NCI-H1694 treated with DMSO at 0.1 percent for 48 hours (cell line): ENCODE data around the gene NINJ2.

Source experiments
- DNase-seq: peaks from one replicate; lab custom pipeline; 2025; lab: John Stamatoyannopoulos, UW

NINJ2 gene

GRCh38 chr12:613996-614395 is 49.2 kb downstream of the NINJ2 start:
- no peak for DNase-seq

GRCh38 chr12:612886-613285 is 50.4 kb downstream of the NINJ2 start:
- DNase-seq, result no peak

- DNase-seq, result no peak
Observed at GRCh38 chr12:612293-612692, 51.0 kb downstream of the NINJ2 start.

- no peak for DNase-seq
Observed at GRCh38 chr12:611721-612120, 51.5 kb downstream of the NINJ2 start.

- DNase-seq, result no peak
Observed at GRCh38 chr12:608921-609320, 54.3 kb downstream of the NINJ2 start.

GRCh38 chr12:608413-608812 is 54.8 kb downstream of the NINJ2 start:
- DNase-seq, result no peak

GRCh38 chr12:607541-608001 is 55.7 kb downstream of the NINJ2 start:
- no peak for DNase-seq

GRCh38 chr12:604956-605355 is 58.3 kb downstream of the NINJ2 start:
- DNase-seq, result no peak

GRCh38 chr12:602700-603068 is 60.6 kb downstream of the NINJ2 start:
- DNase-seq, result no peak

GRCh38 chr12:601976-602699 is 61.1 kb downstream of the NINJ2 start:
- no peak for DNase-seq

GRCh38 chr12:599756-600155 is 63.5 kb downstream of the NINJ2 start:
- DNase-seq, result no peak

- no peak for DNase-seq
Observed at GRCh38 chr12:597926-598568, 65.2 kb downstream of the NINJ2 start.

- no peak for DNase-seq
Observed at GRCh38 chr12:593396-594270, 69.6 kb downstream of the NINJ2 start.

GRCh38 chr12:592024-592505 is 71.2 kb downstream of the NINJ2 start:
- DNase-seq, result no peak

GRCh38 chr12:591167-592023 is 71.8 kb downstream of the NINJ2 start:
- peak; percentile 68 for DNase-seq

- no peak for DNase-seq
Observed at GRCh38 chr12:590206-590750, 73.0 kb downstream of the NINJ2 start.

- DNase-seq, result no peak
Observed at GRCh38 chr12:588646-589045, 74.6 kb downstream of the NINJ2 start.

- DNase-seq, result no peak
Observed at GRCh38 chr12:588024-588322, 75.3 kb downstream of the NINJ2 start.

GRCh38 chr12:587132-588023 is 75.9 kb downstream of the NINJ2 start:
- DNase-seq, result no peak

- DNase-seq, result no peak
Observed at GRCh38 chr12:586318-587071, 76.8 kb downstream of the NINJ2 start.
